Measurements from ENCODE around the gene RNF31. TPM values are rescaled to one million over a fixed set of nuclear protein-coding genes. Genes with fewer than 3 reads are reported as not detected.

Gene RNF31
- total RNA-seq, 1 donor from 2014 or later = 23.2 TPM

DNA sequence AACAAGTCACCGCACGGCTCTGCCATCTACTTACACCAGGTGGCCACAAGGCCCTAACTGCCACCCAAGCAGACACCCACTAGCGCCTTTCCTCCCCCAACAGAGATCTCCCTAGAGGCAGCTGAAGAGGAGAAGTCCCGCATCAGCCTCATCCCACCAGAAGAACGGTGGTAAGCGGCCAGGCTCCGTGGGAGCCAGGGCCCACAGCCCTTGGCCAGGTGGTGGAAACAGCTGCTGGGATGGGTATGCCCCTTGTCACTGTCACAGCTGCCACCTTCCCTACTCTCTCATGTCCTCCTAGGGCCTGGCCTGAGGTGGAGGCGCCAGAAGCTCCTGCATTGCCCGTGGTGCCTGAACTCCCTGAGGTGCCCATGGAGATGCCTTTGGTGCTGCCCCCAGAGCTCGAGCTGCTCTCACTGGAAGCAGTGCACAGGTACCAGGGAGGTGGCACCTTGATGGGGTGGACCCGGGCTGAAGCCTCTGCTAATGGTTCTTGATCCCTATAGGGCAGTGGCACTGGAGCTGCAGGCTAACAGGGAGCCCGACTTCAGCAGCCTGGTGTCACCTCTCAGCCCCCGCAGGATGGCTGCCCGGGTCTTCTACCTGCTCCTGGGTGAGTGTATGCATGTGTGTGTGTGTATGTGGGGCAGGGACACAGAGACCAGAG, 32.1 kb downstream of the RNF31 start:
- DNase-seq (ENCODE audit: low spot score in 2 of 2) = no peak
- FAIRE-seq = no peak

DNA sequence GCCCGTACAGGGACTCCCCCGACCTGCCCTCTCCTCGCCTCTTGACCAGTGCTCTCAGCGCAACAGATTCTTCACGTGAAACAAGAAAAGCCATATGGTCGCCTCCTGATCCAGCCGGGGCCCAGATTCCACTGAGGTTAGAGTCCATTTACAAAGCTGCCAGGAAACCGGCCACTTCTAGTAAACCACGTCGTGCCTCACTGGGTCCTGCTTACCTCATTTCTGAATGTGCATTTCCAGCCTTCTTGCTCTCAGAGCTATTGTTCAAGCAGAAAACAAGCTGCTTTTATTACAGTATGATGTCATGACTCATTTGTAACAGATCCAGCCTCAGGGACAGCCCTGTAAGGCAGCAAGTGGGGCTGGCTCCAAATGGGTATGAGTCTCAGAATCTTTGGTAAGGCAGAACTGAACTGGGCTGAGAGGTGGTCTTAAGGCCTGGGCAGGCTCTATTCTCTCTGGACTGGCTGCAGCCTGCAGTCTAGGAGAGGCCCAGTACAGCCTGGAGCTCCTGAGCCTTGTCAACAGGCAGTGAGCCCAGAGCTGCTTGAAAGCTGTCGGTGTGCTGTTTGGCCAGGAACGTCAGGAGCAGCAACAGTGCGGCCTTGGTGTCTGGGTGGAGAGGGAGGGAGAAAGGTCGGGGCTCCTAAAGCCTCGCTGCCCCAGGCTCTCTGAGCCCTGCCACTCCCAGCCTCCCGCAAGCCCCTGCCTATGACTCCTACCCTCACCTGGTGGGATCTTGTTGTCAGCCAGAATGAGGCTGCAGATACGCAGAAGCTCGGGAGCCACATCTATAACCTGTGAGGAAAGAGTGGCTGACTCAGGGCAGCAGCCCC, 32.9 kb downstream of the RNF31 start:
- DNase-seq (ENCODE audit: low spot score in 2 of 2) (peak in 1 of 2 donors; percentile 59), FAIRE-seq (no peak)

DNA sequence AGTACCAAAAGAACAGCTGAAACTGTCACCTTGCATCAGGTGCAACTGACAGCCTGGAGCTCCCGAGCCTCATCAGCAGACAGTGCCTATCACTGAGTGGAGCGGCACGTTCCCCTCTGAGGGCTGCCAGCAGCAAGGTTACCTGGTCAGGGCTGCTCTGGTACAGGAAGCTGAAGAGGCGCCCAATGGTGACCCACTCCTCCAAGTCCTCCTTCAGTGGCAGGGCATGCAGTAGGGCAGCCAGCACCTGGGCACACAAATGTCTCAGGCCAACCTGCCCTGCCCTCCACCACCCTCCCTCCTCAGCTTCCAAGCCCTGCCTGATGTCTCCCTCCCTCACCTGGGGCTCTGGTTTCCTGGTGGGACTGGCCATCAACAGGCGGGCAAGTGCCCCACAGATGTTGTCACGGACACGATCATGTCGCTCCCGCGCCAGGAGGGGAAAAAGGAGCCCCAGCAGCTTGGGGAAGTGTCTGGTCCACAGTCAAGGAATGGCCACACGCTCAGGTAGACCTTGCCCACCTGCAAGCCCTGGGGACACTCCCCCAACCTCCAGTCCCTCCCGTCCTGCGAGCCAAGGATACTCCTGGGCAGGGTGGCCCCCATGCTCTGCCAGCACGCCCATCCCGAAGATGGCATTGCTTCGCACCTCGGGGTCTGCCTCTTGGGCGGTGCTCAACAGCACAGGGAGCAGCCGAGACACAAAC, 34.2 kb downstream of the RNF31 start:
- DNase-seq (ENCODE audit: low spot score in 2 of 2) = no peak
- no peak for FAIRE-seq

DNA sequence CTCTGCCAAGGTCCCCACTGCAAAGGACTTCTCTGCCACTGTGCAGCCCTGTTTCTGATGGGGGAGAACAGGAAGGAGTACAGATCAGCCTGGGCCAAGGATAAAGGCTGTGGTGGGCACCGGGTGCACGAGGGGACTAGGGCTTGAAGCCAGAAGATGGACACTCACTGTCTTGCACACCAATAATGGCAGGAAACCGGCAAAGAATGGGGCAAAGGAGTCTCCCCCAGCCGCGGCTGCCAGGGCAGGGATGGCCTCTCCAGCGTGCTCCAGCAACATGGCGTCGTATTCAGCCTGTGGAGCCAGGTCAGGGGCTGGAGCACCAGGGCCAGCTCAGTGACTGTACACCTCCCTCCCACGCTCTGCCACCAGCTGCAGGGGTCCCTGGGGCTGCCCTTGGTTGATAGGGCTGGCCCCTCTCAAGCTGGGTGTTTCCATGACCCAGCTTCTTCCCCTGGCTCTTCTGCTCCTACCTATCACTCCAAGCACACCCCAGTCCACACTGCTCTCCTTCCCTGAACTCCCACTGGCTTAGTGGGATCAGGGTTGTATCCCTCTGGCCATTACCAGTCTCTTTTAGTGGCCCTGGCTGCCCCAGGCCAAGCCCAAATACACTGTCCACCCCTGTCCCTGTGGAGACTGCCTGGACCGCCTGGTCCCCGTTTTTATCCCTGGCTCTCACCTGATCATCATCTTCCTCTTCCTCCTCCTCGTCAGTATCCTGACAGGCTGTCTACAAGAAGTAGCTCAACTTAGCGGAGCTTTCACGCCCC, 35.0 kb downstream of the RNF31 start:
- FAIRE-seq = no peak
- no peak for DNase-seq (ENCODE audit: low spot score in 2 of 2)

DNA sequence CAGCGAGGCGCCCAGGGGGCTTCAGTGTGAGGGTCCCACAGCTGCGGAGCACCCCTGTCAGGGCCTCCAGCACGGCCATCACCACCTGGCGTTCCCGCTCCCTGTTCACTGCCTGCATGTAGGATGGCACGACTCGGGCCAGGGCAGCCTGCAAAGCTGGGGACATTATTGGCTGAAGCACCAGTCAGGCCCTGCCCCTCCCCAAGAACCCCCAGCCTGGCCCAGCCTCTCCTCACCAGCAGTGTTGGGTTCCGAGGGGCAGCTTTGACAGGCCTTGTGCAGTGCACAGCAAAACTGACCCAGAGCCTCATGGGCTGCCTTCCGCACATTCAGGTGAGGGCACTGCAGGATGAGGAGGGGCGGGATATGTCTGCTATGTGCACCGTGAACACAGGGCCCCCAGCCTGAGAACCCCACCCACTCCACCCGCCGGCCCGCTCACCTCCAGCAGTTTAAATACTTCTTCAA, 35.8 kb downstream of the RNF31 start:
- FAIRE-seq (no peak), DNase-seq (ENCODE audit: low spot score in 2 of 2) (no peak)

DNA sequence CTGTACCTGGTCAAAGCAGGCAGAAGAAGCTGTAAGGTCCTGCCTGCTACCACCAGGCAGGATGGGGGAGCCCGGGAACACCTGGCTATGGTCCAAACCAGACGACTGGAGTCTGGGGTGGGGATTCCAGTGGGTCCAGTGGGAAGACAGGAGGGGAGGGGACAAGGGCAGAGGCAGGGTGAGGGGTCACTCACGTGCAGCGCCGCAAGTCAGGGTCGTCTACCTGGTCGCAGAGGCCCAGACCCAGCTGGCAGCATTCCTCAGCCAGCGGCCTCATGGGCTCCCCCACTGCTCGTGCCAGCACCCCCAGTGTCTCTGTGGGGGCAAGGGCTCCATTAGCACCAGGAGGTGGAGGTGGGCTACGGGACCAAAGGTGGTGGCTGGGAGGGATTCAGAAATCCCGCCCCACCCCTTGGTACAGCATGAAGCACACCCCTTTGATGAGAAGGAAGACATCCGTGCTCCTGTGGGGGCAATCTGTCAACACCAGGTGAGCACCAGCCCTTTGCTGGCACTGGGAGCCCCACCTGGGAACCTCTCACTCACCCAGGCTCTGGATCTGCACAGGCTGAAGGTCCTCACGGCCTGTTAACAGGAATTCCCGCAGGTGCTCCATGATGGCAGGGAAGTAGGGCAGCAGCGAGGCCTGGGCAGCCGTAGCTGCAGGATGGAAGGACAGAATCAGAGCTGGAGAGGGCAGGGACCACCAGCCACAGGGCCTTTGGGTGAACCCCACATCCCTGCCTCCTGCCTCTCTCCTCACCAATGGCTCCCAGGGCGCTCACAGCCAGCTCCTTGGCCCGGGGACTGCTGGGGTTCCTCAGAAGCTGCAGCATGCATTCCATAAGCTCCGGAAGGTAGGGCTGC, 37.0 kb downstream of the RNF31 start:
- DNase-seq (ENCODE audit: low spot score in 2 of 2) (no peak), FAIRE-seq (no peak)

DNA sequence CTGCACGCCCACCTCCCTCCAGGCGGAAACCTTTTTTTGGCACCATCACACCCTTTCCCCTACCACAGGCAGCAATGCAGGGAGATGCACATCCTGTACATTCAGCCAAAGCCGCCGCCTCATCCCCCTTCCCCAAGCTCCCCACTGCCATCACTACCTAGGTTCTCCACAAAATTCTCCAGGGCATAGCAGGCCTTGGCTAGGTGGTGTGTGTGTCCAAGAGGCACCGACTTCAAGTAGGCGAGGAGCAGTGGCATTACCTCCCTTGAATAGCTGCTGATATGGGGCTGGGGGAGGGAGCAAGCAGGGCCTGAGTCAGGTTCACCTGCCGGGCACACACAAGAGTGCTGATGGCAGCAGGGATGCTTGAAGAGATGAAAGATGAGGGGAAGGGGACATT, 37.7 kb downstream of the RNF31 start:
- no peak for DNase-seq (ENCODE audit: low spot score in 2 of 2)
- no peak for FAIRE-seq

DNA sequence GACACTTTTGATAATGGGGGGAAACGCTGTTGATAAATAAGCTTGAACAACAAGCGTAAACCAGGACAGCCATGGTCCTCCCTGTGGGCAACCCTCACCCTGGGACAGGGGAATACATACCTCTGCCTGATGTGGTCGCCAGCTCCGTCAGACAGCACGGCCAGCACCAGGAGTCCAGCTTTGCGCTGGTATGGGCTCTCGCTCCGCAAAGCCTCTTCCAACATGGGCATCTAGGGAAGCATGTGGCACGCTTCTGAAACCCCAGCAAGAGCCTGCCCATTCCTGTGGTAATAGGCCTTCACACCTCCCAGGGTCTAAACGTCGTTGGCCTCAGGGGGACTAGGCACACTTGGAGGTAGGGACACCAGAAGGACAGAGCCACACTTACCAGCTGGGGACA, 38.4 kb downstream of the RNF31 start:
- FAIRE-seq (no peak), DNase-seq (ENCODE audit: low spot score in 2 of 2) (no peak)

DNA sequence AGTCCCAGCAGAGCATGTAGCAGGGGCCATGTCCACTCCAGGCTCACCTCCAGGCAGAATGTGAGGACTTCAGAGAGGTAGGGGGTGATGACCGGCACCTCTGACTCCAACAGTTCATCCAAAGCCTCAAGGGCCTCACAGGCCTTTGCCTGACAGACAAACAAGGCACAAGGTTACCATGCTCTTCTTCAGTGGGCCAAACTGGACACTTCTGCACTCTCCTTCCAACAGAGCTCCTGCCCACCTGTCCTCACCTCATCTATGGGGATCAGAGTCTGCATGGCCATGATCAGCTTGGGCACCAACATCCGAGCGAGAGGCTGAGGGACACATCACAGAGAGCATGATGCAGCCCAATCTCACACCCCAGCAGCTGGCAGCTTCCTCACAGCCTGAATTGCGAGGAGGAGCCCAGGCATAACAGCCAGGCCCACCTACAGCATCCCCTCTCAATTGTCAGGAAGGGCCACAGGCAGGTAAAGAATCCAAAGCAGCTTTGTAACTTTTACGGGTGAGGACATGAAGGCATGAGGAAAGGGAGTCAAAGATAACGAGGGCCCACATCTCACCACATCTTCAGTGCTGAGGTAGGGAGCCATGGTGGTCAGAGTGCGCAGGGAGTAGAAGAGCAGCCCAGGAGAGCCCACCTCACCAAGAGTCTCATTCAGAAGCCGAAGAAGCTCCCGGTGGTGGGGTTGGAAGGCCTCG, 39.7 kb downstream of the RNF31 start:
- no peak for FAIRE-seq
- no peak for DNase-seq (ENCODE audit: low spot score in 2 of 2)

DNA sequence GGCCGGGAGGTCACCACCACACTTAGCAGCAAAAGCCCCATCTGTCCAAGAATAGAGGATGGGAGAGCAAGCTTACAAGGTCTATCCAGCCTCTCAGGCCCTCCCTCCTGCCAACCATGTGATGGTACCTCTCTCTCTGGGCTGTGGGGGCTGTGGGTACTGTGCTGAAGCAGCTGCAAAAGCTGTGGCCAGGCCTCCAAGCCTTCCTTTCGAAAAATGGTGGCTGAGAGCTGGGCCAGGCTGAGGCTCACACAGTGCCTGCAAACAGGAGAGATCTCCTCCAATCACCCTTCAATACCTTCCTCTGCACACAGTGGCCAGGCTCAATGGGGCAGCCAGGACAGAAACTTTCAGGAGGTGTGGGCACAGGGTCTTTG, 40.2 kb downstream of the RNF31 start:
- no peak for DNase-seq (ENCODE audit: low spot score in 2 of 2)
- no peak for FAIRE-seq

DNA sequence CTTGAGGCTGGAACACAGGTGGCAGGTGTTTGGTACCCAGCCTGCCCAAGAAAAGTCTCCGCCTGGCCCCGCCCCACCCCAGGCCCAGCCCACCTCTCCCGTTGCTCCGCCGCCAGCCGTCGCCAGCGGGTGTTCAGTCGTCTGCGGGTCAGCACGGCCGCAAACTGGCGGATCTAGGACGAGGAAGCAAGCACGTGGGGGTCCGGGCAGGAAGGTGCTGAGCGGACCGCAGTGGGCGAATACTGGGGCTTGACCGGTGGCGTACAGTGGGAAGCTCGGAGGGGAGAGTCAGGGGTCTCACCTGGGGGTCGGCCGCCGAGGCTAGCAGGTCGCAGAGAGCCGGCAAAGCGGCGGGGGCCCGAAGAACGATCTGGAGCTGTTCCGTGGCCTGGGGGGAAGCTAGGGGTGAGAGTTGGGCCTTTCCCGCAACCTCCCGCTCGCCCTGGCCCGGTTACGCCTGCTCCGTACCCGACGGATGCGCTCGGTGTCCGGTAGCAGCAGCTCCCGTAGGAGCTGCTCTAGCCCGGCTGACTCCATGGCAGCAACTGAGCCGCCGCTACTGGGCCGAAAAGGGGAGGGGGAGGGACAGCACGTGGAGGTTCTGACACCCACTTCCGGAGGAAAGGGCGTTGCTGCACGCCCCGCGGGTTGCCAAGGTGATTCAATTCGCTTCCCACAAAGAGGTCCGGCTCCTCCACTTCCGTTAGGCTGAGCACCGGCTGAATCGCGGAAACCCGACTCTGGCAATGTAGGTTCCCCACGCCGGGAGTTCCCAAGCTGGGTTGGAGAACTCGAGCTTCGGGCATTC, 41.2 kb downstream of the RNF31 start, which contains the start of gene IPO4:
Gene IPO4 (minus strand): TSS at position 566 of the 808 bp plus-strand sequence. CDS start 29 bp downstream, at position 537.
- FAIRE-seq (no peak), DNase-seq (ENCODE audit: low spot score in 2 of 2) (peak; percentile 96 to 100)

DNA sequence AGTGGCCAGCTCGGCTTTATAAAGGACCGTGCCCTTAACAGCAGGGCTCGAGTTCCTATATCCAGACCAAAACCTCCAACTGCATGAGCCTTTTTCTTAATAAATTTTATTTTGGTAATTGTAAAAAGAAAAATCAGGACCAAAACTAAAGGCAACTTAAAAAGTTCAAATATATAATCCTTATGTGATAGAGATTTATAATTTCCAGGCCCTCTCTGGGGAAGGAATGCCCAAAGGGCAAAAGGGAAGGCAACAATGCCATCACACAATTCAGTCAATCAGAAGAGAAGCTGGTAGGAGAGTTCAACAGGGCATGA, 41.7 kb downstream of the RNF31 start:
- DNase-seq (ENCODE audit: low spot score in 2 of 2) (no peak), FAIRE-seq (no peak)

DNA sequence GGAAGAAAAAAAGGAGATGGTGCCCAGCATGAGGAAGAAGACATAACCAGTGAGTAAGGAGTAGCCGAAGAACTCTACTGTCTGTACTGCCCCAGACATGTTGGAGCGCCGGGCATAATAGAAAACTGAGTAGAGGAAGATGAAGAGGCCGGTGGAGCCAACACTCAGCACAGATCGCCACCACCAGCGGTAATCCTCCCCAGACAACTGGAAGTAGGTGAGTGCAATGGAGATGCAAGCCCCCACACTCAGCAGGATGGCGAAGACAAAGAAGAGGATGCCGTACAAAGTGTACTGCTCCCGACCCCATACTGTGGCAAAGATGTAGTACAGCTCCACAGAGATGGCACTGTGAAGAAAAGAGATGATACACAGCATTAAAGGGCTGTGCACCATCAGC, 42.2 kb downstream of the RNF31 start:
- DNase-seq (ENCODE audit: low spot score in 2 of 2) (no peak), FAIRE-seq (no peak)

DNA sequence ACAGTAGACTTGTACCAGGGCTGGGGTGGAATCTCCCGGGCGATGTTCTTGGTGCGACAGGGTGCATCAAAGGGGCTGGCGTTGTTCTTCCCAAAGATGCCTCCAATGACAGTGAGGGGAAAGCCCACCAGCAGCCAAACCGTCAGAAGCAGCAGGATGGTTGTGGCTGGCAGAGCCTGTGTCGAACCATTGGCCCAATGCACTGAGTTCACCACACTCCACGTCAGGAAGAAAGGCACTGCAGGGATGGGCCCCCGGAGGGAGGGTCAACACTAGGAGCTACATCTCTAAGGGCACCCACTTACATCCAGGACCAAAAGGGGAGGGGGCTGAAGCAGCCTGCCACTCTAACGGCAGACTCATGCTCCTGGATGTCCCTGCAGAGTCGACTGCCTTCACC, 43.1 kb downstream of the RNF31 start:
- FAIRE-seq = no peak
- no peak for DNase-seq (ENCODE audit: low spot score in 2 of 2)

DNA sequence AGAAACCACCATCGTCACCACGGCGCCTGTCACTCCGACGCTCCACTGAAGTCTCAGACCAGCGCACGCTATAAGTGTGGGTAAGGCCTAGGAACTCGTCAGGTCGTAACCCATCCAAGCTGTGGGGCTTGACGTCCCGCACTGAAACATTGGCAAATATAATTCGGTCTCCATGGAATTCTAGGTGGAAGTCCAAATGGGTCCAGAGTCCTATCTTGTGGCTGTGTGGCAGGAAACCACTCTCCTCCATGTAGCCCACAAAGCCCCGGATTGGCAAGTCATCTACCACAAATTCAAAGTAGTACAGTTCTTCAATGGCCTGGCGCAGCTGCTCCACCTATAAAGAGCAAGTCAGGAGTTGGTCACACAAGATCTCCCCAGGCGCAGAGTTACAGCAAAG, 45.6 kb downstream of the RNF31 start:
- FAIRE-seq (no peak), DNase-seq (ENCODE audit: low spot score in 2 of 2) (no peak)

DNA sequence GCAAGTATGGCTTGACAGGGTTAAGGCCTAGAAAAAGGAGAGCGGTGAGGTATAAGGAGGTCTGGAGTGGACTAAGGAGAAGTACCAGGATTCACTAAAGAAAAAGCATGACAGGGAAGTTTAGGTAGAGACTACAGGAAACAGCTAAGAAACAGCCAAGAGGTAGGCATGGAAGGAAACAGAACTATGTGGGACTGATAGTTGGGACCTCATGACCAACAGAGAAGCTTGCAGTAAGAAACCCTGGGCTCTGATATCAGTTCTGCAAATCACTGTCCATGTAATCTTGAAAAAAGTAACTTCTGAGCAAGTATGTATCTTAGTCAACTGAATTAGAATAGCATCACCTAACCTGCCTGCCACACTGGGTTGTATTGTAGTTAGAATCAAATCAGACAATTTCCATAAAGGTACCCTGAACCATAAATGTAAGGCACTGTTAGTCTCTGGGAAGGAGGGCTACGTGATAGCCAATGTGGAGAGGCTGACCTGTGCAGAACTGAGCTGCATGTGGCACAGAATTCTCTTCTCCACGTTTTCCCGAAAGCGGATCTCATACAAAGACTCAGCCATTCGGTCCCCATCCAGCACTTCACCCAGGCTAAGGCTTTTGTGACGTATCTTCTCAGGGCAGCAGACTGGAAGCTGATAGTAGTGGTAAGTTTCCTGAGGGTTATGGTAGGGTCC, 47.0 kb downstream of the RNF31 start:
- FAIRE-seq (no peak), DNase-seq (ENCODE audit: low spot score in 2 of 2) (no peak)

DNA sequence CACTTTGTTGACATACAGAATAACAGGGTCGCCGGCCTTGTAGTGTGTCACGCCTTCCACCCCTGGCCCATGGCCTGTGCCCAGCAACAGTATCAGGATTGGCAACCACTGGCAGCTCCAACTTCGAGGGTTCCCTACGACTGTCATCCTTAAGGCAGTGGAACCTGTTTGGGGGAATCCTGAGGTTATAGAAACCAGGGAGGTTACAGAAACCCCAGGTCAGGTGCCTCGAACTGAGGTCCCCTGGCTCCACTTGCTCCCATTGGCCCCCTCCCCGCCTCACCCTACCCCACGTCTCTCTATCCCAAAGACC, 47.5 kb downstream of the RNF31 start:
- DNase-seq (ENCODE audit: low spot score in 2 of 2) (no peak), FAIRE-seq (no peak)
